ENCODE results near the gene TST. TPM values are rescaled to one million over a fixed set of nuclear protein-coding genes. Genes with fewer than 3 reads are reported as not detected.

The TST gene
- total and polyA plus RNA-seq, 11 donors, result 35.8 to 143 (median 58.1) TPM

DNA sequence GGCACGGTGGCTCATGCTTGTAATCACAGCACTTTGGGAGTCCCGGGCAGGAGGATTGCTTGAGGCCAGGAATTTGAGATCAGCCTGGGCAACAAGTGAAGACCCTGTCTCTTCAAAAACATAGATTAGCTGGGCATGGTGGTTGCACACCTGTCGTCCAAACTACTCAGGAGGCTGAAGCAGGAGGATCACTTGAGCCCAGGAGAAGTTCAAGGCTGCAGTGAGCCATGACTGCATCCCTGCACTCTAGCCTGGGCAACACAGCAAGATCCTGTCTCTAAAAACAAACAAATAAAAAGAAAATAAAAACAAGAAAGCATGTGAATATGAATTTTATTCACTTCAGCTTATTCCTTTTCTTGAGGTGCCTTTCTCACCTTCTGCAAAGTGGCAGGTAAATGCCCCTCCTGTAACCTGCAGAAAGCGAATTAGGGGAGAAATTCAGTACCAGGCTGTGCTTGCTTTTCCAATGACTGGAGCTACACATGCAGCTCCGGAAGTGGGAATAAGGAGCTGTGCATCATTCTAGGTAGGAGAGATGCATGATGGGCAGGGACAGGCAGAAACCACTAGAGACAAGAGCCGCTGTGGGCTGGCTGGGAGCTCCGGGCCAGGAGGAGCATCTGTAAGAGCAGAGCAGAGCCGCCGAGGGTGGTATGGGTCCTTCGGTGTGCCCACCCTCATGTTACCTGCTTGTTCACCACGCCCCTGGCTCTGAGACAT, 17.6 kb upstream of the TST start:
- intact Hi-C loops (cut with DNase I), result no loop called here
- no peak overlapping the region for H3K27ac ChIP-seq
- DNase-seq (no peak), ATAC-seq (no peak)
- peaks cover 0 to 3% (median 0%) of the 10 kb centered on the region in 12 donors for H3K4me1 ChIP-seq
- no peak overlapping the region for H3K4me3 ChIP-seq
- H3K27me3 ChIP-seq, result peaks cover 0 to 18% (median 3%) of the 10 kb centered on the region in 9 donors
- TF ChIP-seq, protein P1, sequence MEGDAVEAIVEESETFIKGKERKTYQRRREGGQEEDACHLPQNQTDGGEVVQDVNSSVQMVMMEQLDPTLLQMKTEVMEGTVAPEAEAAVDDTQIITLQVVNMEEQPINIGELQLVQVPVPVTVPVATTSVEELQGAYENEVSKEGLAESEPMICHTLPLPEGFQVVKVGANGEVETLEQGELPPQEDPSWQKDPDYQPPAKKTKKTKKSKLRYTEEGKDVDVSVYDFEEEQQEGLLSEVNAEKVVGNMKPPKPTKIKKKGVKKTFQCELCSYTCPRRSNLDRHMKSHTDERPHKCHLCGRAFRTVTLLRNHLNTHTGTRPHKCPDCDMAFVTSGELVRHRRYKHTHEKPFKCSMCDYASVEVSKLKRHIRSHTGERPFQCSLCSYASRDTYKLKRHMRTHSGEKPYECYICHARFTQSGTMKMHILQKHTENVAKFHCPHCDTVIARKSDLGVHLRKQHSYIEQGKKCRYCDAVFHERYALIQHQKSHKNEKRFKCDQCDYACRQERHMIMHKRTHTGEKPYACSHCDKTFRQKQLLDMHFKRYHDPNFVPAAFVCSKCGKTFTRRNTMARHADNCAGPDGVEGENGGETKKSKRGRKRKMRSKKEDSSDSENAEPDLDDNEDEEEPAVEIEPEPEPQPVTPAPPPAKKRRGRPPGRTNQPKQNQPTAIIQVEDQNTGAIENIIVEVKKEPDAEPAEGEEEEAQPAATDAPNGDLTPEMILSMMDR (IDR thresholded peaks at IDR 0.05), result no peak
- no peak for TF ChIP-seq POLR2A (IDR thresholded peaks at IDR 0.05)
- WGBS, 4 donors, result 78 to 92% (median 84%) methylated on average over 11 of the region's 11 CpGs
- no peaks in the 10 kb centered on the region for H3K36me3 ChIP-seq
- H3K9me3 ChIP-seq, result no peaks in the 10 kb centered on the region

DNA sequence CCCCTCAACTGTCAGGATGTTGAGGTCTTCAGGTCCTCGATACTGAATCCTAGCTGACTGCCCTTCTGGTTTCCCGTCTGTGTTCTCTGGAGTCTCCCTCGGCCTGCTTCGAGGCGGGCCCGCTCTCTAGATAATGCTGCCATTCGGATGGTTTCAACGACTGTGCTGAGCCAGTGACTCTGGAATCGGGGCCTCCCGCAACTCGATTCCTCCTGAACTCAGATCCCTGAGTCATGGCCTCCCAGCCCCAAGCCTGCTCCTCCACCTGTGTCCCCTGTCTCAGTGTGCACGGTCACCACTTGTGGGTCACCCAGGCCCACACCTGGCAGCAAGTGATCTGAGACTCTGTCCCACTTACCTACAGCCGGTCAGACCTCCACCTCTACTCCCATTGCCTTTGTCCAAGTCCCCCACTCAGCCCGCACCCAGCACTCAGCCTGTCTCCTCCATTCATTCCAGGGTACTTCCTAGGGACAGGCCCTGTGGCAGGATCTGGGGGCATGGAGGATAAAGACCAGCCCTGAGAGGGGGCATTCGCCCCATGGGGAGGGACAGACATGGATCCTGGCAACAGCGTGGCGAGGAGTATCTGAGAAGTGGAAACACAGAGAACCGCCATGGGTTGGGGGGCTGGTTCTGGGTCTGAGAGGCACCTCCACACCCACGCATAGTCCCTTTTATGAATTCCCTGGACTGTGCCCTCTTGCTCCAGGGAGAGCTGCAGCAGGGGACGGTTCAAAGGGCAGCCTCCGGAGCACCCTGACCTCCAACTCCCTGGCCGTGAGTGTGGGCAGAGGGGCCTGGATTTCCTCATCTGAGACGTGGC, 14.6 kb upstream of the TST start:
- H3K4me3 ChIP-seq, result no peak overlapping the region
- ATAC-seq (no peak), DNase-seq (no peak)
- H3K27ac ChIP-seq, result no peak overlapping the region
- WGBS, 4 donors, result 84 to 91% (median 87%) methylated on average over 23 of the region's 23 CpGs
- intact Hi-C loops (cut with DNase I), result no loop called here
- H3K4me1 ChIP-seq, result no peaks in the 10 kb centered on the region
- TF ChIP-seq POLR2A (IDR thresholded peaks at IDR 0.05), result no peak
- TF ChIP-seq, protein P1 (IDR thresholded peaks at IDR 0.05), result no peak
- H3K36me3 ChIP-seq, result peaks cover 0 to 20% (median 14%) of the 10 kb centered on the region in 9 donors
- H3K27me3 ChIP-seq, result peaks cover 0 to 17% (median 3%) of the 10 kb centered on the region in 9 donors
- H3K9me3 ChIP-seq, result no peaks in the 10 kb centered on the region

DNA sequence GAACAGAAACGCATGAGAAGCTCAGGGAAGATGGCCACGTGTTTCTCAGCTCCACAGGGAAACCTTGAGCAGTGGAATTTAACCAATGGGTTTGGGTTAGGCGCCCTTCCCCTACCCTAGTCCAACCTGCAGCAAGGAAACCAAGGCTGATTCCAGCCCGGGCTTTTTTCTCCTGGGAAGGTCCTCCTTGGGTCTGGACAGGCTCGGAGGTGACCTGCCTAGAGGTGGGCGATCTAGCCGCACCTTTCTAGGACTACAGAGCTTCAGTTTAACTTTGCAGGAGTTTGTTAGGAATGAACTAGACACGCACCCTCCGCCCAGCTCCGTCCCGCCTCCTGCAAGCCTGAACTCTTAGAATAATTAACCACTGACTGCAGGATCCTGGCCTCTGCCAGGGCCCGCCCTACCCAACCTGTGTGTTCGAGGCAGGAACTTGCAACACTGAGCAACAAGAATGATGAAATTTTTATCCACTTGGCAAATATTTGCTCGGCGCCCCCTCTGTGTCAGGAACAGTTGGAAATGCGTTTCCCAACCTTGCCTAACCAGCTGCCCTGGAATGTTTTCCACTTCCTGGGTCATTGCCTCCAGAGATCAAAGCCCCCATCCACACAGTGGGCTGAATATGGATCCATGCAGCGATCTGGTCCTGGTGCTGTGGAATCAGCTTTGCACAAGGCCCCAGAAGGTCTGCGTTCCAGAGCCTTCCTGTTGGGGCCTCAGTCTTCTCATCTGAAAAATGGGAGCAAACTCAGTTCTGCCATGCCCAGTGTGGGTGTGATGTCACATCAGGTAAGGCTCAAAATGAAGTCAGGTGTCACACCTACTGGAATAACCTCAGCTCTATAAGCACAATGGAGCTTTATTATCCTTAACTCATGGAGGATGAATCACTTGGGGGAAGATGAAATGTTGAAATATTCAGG, 13.6 kb upstream of the TST start:
- peaks cover 0 to 14% (median 0%) of the 10 kb centered on the region in 9 donors for H3K27me3 ChIP-seq
- no peak for DNase-seq
- ATAC-seq, result peak in 2 of 4 donors; percentile 35 to 45
- 60 to 72% (median 70%) methylated on average over 18 of the region's 18 CpGs for WGBS, 4 donors
- no peaks in the 10 kb centered on the region for H3K9me3 ChIP-seq
- intact Hi-C loops (cut with DNase I), result no loop called here
- H3K4me1 ChIP-seq, result no peaks in the 10 kb centered on the region
- TF ChIP-seq, protein P1 (IDR thresholded peaks at IDR 0.05), result no peak
- TF ChIP-seq POLR2A (IDR thresholded peaks at IDR 0.05), result no peak
- H3K4me3 ChIP-seq, result no peak overlapping the region
- H3K36me3 ChIP-seq, result peaks cover 0 to 27% (median 20%) of the 10 kb centered on the region in 9 donors
- H3K27ac ChIP-seq, result no peak overlapping the region

Measured in heart left ventricle (tissue), 16 donors.